HG03457 (cell line): ENCODE measurements around the gene ATP6V1F.

Source experiments
- ATAC-seq: cut with Tn5 transposase; IDR thresholded peaks from one replicate; pipeline ENCODE4 v1.9.1; 2021; ENCODE audit warnings: moderate number of reproducible peaks; ENCODE audit not compliant: unreplicated experiment

The ATP6V1F gene

GRCh38 chr7:128862571-128863432 is at the start of gene ATP6V1F:
ATP6V1F (plus strand) TSS chr7:128862856; CDS start chr7:128862905, 49 bp downstream.
- peak; percentile 77 for ATAC-seq

GRCh38 chr7:128814499-128814898 is 48.2 kb upstream of the ATP6V1F start:
- ATAC-seq: no peak

- ATAC-seq: no peak
Observed at GRCh38 chr7:128815289-128815942, 47.2 kb upstream of the ATP6V1F start.

GRCh38 chr7:128818694-128819093 is 44.0 kb upstream of the ATP6V1F start:
- no peak for ATAC-seq

- ATAC-seq: no peak
Observed at GRCh38 chr7:128821724-128822123, 40.9 kb upstream of the ATP6V1F start.

- ATAC-seq: no peak
Observed at GRCh38 chr7:128826512-128826911, 36.1 kb upstream of the ATP6V1F start.

GRCh38 chr7:128826916-128827247 is 35.8 kb upstream of the ATP6V1F start:
- ATAC-seq: no peak

- no peak for ATAC-seq
Observed at GRCh38 chr7:128827248-128827958, 35.3 kb upstream of the ATP6V1F start.

GRCh38 chr7:128827971-128828711 is 34.5 kb upstream of the ATP6V1F start:
- no peak for ATAC-seq

GRCh38 chr7:128829391-128830166 is 33.1 kb upstream of the ATP6V1F start:
- ATAC-seq: no peak

GRCh38 chr7:128830231-128831177 is 32.2 kb upstream of the ATP6V1F start, which contains the start of gene FLNC:
FLNC (plus strand) TSS chr7:128830406; CDS start chr7:128830638, 232 bp downstream.
- ATAC-seq: no peak

GRCh38 chr7:128831178-128831993 is 31.3 kb upstream of the ATP6V1F start:
- no peak for ATAC-seq

GRCh38 chr7:128831994-128832879 is 30.4 kb upstream of the ATP6V1F start:
- no peak for ATAC-seq

GRCh38 chr7:128832880-128833147 is 29.8 kb upstream of the ATP6V1F start:
- ATAC-seq: no peak

- ATAC-seq: no peak
Observed at GRCh38 chr7:128833148-128833945, 29.3 kb upstream of the ATP6V1F start.

- no peak for ATAC-seq
Observed at GRCh38 chr7:128833946-128834325, 28.7 kb upstream of the ATP6V1F start.
